MM.1S (cell line): Measurements from ENCODE around the gene PNPLA7.

Source experiments
- DNase-seq: peaks from one replicate; pipeline ENCODE4 v3.0.0-alpha.2; 2015
- H2AFZ ChIP-seq: fragments of 300-600 bp; sonication (generic); 2 replicates; pipeline ENCODE4 v1.6.0; 2016; ENCODE audit warnings: antibody characterized with exemption, low read length
- H3F3A ChIP-seq: fragments of 300-600 bp; sonication (generic); 2 replicates; pipeline ENCODE4 v1.6.1; 2016; ENCODE audit warnings: mild to moderate bottlenecking, antibody characterized with exemption, low read length, moderate library complexity, mixed read lengths; ENCODE audit not compliant: insufficient read depth
- H3K27ac ChIP-seq: fragments of 300-600 bp; sonication (generic); 2 replicates; pipeline ENCODE4 v1.5.1; 2016; ENCODE audit warnings: mild to moderate bottlenecking, low read length
- H3K27me3 ChIP-seq: fragments of 300-600 bp; sonication (generic); replicated peaks from 2 replicates; pipeline ENCODE4 v1.6.0; 2016; ENCODE audit warnings: low read length; ENCODE audit not compliant: insufficient read depth
- H3K36me3 ChIP-seq: fragments of 300-600 bp; sonication (generic); replicated peaks from 2 replicates; pipeline ENCODE4 v1.6.1; 2016; ENCODE audit warnings: mild to moderate bottlenecking, low read length, mixed read lengths; ENCODE audit not compliant: insufficient read depth
- H3K4me1 ChIP-seq: fragments of 300-600 bp; sonication (generic); 2 replicates; pipeline ENCODE4 v1.6.1; 2016; ENCODE audit warnings: low read length, mixed read lengths
- H3K4me2 ChIP-seq: fragments of 300-600 bp; sonication (generic); 2 replicates; pipeline ENCODE4 v1.6.0; 2016; ENCODE audit warnings: low read depth, low read length
- H3K4me3 ChIP-seq: fragments of 300-600 bp; sonication (generic); 2 replicates; pipeline ENCODE4 v1.5.1; 2016; ENCODE audit warnings: low read length, mixed read lengths
- H3K79me2 ChIP-seq: fragments of 300-600 bp; sonication (generic); 2 replicates; pipeline ENCODE4 v1.6.1; 2016; ENCODE audit warnings: mixed run types, low read length, mixed read lengths
- H3K9ac ChIP-seq: fragments of 300-600 bp; sonication (generic); 2 replicates; pipeline ENCODE4 v1.6.1; 2016; ENCODE audit warnings: low read length, mixed read lengths
- H3K9me2 ChIP-seq: fragments of 300-600 bp; sonication (generic); replicated peaks from 2 replicates; pipeline ENCODE4 v1.6.1; 2016; ENCODE audit warnings: mild to moderate bottlenecking, low read length, mixed read lengths; ENCODE audit not compliant: insufficient read depth
- H3K9me3 ChIP-seq: fragments of 300-600 bp; sonication (generic); replicated peaks from 2 replicates; pipeline ENCODE4 v1.6.1; 2016; ENCODE audit warnings: mild to moderate bottlenecking, low read length, mixed read lengths; ENCODE audit not compliant: insufficient read depth
- H4K20me1 ChIP-seq: fragments of 300-600 bp; sonication (generic); 2 replicates; pipeline ENCODE4 v1.6.1; 2016; ENCODE audit warnings: mild to moderate bottlenecking, low read length, moderate library complexity, mixed read lengths; ENCODE audit not compliant: insufficient read depth
- CTCF ChIP-seq: fragments of 300-600 bp; sonication (generic); IDR thresholded peaks from 2 replicates; pipeline ENCODE4 v1.5.1; 2016; ENCODE audit warnings: antibody characterized with exemption, low read length, mixed read lengths
- EZH2 ChIP-seq: fragments of 300-600 bp; sonication (generic); optimal IDR thresholded peaks from 2 replicates; pipeline ENCODE3; 2017; ENCODE audit warnings: low read depth, mild to moderate bottlenecking, antibody characterized with exemption, low read length, mixed read lengths
- EZH2phosphoT487 ChIP-seq: fragments of 300-600 bp; sonication (generic); IDR thresholded peaks from 2 replicates; pipeline ENCODE4 v1.6.1; 2018; ENCODE audit warnings: antibody characterized with exemption, low read length

The PNPLA7 gene

GRCh38 chr9:137499416-137499815 is 50.8 kb downstream of the PNPLA7 start:
- peaks cover 55% of the 10 kb centered on the region for H3K27me3 ChIP-seq
- no peaks in the 10 kb centered on the region for H3K9me3 ChIP-seq
- DNase-seq: no peak
- H3K9ac ChIP-seq: no peak overlapping the region
- no peak overlapping the region for H2AFZ ChIP-seq
- H3K4me1 ChIP-seq: no peaks in the 10 kb centered on the region
- no peaks in the 10 kb centered on the region for H3K9me2 ChIP-seq
- no peaks in the 10 kb centered on the region for H4K20me1 ChIP-seq
- no peak for TF ChIP-seq EZH2
- no peak for TF ChIP-seq CTCF
- TF ChIP-seq EZH2phosphoT487: no peak
- H3K79me2 ChIP-seq: no peaks in the 10 kb centered on the region
- no peak overlapping the region for H3K27ac ChIP-seq
- H3K4me2 ChIP-seq: no peak overlapping the region
- H3F3A ChIP-seq: no peaks in the 10 kb centered on the region
- H3K4me3 ChIP-seq: no peak overlapping the region
- H3K36me3 ChIP-seq: no peaks in the 10 kb centered on the region

GRCh38 chr9:137498720-137499150 is 51.5 kb downstream of the PNPLA7 start:
- Histone ChIP-seq H3K79me2 (no peaks in the 10 kb centered on the region), H3K4me2 (no peak overlapping the region), H3K36me3 (no peaks in the 10 kb centered on the region)

GRCh38 chr9:137497921-137498719 is 52.1 kb downstream of the PNPLA7 start:
- Histone ChIP-seq H3K4me3 (no peak overlapping the region), H3K36me3 (no peaks in the 10 kb centered on the region), H3K9me3 (no peaks in the 10 kb centered on the region), H3K27me3 (peaks cover 53% of the 10 kb centered on the region), H3K79me2 (no peaks in the 10 kb centered on the region), H3K4me2 (no peak overlapping the region), H3K4me1 (no peaks in the 10 kb centered on the region), H2AFZ (no peak overlapping the region), H3K9ac (no peak overlapping the region), H3F3A (no peaks in the 10 kb centered on the region), H4K20me1 (no peaks in the 10 kb centered on the region), H3K27ac (no peak overlapping the region), H3K9me2 (no peaks in the 10 kb centered on the region)
- no peak for DNase-seq
- no peak for TF ChIP-seq EZH2phosphoT487
- TF ChIP-seq CTCF: no peak
- TF ChIP-seq EZH2: no peak

More at GRCh38 chr9:137498720-137499150, 51.5 kb downstream of the PNPLA7 start:
- H3K27me3 ChIP-seq: peaks cover 53% of the 10 kb centered on the region
- H3K9me3 ChIP-seq: no peaks in the 10 kb centered on the region
- no peak overlapping the region for H3K4me3 ChIP-seq
- no peak overlapping the region for H3K27ac ChIP-seq
- H2AFZ ChIP-seq: no peak overlapping the region
- H3K9me2 ChIP-seq: no peaks in the 10 kb centered on the region
- no peaks in the 10 kb centered on the region for H3F3A ChIP-seq
- DNase-seq: no peak
- TF ChIP-seq EZH2phosphoT487: no peak
- no peak for TF ChIP-seq EZH2
- no peak for TF ChIP-seq CTCF
- no peak overlapping the region for H3K9ac ChIP-seq
- H3K4me1 ChIP-seq: no peaks in the 10 kb centered on the region
- H4K20me1 ChIP-seq: no peaks in the 10 kb centered on the region
